Stimulated activated CD4-positive, alpha-beta T cell treated with anti-CD3 and anti-CD28 coated beads, Interleukin-4, amount 100 ng/mL, for 48 hours (primary cell): ENCODE results near the gene HEXD.

Experiments
- DNase-seq, 2 donors: peaks; one replicate each; pipeline ENCODE4 v3.0.0-alpha.2; 2020; ENCODE audit warnings: low read depth in 2 of 2

Gene HEXD

DNA sequence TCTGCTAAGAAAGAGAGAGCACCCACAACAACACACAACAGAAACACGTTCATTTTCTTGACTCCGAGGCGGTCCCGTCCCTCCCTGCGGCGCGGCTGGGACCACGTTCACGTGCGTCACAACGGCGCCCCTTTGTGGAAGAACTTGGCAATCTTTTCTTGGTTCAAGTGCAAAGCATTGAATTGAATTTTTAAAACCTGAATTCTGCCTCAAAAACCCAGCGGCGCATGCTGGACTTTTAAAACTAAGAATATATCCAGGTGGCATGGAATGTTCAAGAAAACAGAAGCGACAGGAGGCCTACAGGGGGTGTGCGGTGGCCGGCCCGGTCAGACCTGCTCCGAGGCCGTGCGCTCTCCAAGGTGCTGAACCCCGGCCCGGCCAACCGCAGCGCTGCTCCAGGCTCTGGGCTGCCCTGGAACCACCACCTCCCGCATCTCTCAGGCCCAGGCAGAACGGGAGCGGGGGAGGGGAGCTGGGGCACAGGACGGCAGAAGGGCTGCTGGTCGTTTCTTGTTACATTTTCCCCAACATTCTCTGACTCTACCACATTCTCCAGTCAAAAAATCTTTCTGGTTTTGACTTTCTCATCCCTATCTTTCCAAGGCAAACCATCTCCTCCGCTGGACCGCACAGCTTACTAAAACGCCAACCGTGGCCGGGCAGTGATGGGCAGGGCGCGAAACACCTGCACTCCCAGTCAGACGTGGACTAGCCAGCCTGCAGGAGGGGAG, 3.4 kb upstream of the HEXD start:
- DNase-seq: peak; percentile 65 to 70

DNA sequence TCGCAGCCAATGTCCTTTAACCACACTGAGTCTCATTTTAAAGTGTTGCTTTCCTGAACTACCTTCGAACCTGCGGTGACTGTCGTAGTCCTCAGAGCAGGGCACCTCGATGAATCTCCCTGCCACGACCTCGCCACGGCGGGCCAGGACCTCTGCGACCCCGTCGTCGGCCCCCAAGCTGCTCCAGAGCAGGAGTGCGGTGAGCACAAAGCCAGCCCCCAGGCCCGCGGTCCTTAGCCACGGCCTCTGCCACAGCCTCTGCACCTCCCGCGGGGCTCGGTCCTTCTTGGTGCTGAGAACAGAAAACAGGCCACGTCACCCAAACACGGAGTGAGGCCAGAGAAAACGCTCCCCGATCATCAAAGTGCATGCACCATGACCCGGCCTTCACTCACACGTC, 2.8 kb upstream of the HEXD start:
- DNase-seq: no peak

DNA sequence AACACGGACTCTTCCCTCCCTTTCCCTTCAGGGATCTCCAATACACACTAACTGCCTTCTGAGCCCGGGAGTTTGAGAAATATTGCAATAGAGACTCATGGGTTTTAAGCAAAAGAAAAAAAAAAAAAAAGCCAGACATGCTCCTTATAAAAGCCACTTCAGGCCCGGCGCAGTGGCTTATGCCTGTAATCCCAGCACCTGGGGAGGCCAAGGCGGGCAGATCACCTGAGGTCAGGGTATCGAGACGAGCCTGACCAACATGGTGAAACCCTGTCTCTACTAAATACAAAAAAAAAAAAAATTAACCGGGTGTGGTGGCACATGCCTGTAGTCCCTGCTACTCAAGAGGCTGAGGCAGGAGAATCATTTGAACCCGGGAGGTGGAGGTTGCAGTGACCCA, 2.4 kb upstream of the HEXD start:
- no peak for DNase-seq

DNA sequence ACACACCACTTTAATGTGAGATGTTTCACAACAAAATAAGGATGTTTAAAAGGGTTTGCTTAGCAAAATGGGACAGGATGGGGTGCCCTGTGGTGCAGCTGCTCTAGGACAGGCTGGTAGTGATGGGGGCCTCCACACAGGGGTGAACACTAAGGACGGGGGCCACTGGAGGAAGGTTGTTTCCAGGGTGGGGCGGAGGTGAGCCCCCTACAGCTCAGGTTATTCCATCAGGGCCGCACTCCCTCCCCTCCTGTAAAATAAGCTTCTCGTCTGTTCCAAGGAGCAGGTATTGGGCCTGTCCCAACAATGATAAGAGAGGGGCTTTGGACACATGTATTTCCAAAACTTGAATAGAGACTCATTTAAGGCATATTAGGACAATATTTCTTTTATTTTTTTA, 1.9 kb upstream of the HEXD start:
- DNase-seq: no peak

DNA sequence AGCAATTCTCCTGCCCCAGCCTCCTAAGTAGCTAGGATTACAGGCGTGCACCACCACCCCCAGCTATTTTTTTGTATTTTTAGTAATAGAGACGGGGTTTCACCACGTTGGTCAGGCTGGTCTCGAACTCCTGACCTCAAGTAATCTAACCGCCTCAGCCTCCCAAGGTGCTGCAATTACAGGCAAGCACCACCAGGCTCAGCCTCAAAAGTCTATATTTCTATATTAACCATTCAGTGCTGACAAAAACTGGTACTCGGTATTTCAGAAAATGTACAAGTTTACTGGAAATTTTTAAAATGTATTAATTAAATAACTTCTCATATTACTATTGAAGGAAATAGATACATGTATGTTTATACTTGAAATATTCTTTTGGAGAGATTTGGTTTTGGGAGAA, 1.4 kb upstream of the HEXD start:
- no peak for DNase-seq

DNA sequence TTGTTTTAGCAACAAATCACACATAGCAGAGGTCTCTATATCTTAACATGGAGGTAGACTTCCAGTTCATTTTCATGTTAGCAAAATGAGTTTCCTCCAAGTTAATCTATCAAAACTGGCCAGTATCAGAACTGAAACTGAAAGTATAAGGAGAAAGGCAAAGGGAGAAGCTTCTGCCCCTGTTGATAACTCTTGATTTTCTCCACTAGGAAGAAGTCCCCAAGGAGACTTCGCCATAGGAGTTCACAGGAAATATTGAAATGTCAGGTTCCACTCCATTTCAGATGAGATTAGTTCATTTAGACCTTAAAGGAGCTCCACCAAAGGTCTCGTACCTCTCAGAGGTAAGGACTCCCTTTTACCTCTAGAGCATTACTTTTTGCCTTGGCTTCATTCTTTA, 1.4 kb downstream of the HEXD start:
- DNase-seq: no peak

DNA sequence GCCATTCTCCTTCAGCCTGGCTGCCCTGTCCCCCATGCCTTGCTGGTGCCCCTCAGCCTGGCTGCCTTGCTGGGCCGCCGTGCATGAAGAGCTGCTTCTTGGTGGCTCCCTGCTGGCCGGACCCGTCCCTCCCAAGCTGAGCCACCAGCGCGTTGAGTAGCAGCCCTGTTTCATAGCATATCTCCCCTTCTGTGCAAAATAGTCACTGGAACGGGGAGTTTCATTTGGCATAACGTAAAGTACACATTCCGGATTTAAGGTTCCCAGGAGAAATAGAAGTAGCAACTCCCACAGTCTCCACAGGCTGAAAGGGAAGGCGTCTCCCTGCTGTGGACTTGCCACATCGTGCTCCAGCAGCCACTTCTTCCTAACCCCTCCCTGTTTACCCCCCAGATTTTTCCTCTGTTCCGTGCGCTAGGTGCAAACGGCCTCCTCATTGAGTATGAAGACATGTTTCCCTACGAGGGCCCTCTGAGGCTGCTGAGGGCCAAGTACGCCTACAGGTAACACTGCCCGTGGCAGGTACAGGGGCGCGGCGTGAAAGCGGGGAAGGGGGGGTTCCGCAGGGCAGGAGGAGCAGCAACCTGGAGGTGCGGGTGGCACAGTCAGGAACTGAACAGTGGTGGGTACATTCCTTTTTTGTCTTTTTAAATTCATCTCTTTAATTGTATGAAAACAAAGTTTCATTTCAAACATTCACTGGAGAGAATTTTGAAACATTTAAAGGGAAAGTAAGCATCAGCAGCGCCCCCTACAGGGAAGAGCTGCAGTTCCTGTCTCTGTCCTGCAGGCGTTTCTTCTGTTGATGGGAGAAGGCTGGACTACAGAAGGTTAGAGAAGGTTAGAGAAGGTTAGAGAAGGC, 6.1 kb downstream of the HEXD start:
- DNase-seq: peak; percentile 59 to 64

DNA sequence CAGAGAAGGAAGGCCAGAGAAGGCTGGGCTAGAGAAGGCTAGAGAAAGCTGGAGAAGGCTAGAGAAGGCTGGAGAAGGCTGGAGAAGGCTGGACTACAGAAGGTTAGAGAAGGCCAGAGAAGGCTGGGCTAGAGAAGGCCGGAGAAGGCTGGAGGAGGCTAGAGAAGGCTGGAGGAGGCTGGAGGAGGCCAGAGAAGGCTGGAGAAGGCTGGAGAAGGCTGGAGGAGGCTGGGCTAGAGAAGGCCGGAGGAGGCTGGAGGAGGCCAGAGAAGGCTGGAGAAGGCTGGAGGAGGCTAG, 6.7 kb downstream of the HEXD start:
- no peak for DNase-seq

DNA sequence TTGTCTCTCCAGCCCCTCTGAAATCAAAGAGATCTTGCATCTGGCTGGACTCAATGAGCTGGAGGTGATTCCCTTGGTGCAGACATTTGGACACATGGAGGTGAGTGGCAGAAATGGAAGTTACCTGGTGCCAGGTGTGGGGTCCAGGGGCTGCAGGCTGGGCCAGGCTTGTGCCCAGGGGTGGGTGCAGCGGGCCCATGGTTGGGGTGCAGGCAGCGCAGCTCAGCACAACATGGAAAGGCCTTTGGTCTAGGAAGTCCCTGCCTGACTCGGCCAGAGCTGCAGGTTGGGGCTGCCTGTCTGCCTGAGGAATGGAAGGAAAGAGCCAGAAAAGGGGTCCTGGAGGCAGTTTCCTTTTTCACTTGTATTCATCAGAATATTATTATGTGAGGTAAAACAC, 10.4 kb downstream of the HEXD start:
- no peak for DNase-seq

DNA sequence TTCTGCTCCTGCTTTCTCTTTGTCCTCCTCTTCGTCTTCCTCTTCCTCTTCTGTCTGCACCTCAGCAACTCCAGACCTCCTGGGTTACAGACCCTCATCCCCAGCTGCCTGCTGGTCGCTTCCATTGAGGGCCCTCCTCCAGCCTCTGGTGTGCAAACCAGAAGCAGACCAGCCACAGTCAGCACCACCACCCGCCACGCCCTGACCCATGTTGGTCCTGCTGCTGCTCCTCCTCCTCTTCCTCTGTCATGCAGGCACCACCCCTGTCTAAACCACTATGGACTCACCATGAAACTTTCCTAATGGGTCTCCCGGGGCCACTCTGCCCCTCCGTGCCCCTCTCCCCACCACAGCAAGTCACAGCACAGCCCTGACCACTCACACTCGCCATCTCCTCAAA, 11.7 kb downstream of the HEXD start:
- no peak for DNase-seq

DNA sequence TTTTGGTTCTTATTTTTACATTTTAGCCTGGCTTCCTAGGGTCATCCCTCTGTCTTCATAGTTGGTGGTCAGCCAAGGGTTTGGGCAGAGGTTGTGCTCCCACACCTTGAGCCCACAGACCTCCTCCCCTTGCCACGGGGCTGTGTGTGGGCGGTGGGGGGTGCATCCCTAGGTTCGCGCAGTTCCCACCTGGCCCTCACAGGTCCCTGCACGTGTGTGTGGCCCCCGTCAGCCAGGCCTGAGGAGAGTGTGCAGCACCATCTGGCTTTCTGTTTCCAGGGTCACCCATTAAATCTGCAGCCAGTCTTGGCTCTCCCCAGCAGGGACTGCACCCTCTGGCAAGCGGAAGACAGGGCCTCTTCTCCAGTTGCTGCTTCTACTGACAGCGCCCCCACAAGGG, 13.9 kb downstream of the HEXD start:
- no peak for DNase-seq

DNA sequence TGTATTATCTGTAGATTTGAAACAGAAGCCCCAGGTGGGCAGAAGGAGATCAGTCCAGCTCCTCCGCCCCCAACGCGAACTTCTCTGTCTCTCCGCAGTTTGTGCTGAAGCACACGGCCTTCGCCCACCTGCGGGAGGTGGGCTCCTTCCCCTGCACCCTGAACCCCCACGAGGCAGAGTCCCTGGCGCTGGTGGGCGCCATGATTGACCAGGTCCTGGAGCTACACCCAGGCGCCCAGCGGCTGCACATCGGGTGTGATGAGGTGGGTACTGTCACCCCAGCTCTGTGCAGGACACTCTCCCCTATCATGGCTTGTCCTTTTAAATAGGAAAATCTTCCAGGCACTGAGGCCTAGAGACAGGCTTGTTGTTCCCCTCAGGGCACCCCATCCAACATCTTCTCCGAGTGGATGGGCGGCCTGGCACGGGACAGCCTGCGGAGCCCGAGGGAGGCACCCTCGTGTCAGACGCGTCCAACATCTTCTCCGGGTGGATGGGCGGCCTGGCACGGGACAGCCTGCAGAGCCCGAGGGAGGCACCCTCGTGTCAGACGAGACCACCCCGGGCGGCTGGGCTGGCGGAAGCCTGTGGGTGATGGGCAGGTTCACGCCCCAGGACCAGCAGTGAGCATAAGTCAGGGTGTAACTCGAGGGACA, 15.5 kb downstream of the HEXD start:
- DNase-seq: no peak

DNA sequence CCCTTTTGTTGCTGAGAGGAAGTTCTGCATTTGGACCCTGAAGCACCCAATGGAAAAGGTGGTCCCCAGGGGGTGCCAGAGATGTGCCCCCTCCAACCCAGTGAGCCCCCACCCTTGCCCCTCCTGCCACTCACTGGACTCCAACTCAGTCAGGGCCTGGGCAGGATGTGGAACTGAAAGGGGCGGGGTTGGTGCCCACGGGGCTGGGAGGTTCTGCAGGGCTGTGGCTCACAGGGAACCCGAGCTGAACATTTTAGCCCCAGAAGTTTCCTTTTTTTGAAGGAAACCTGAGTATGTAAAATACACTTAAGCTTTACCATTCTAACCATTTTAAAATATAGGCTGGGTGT, 16.0 kb downstream of the HEXD start:
- no peak for DNase-seq

DNA sequence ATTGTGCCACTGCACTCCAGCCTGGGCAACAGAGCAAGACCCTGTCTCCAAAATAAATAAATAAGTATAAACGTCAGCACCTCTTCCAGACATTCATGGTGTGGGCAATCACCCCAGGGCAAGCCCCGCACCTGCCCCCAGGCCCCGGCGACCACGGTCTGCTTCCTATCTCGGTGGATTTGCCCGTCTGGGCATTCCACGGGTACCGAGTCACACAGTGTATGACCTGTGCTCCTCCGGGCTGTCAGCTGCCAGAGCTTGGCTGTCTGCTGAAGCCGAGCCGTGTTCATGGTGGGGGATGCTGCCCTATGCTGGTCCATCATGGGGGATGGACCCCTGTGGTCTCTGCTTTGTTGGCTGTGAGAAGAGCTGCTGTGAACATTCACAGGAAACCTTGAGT, 17.0 kb downstream of the HEXD start:
- no peak for DNase-seq

DNA sequence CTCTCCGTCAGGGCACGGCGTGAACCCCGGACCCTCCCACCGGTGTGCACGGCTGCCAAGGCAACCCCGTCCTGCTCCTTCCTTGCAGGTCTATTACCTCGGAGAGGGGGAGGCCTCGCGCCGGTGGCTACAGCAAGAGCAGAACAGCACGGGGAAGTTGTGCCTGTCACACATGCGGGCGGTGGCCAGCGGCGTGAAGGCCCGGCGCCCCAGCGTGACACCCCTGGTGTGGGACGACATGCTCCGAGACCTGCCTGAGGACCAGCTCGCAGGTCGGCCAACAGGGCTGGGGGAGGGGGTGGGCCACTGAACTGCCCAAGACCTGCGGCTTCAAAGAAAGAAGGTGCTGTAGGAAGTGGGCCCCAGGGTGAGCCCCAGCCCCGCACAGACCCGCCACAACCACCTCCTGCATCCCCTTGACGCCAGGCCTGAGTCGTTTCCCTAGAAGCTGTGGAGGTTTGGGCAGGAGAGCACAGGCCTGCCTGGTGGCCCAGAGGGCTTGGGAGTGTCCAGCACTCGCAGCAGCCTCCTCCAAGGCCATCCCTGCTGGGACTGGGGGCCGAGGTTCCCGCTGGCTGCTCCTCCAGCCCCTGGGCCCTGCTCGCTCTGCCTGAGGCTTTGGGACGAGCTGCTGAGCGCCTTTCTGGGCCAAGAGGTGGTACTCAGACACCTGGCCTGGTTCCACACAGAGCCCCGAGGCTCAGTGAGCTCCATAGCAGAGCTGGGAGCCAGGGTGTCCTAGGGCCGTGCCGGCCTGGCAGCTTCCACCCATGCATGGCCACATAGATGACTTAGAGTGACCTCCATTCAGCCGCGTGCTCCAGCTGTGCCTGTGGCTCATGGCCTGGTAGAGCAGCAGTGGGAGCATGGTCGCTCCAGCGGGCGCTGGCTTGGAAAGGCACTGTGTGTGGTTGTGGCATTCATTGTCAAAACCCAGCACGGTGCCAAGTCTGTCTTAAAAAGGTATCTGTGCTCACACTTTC, 17.7 kb downstream of the HEXD start:
- no peak for DNase-seq

DNA sequence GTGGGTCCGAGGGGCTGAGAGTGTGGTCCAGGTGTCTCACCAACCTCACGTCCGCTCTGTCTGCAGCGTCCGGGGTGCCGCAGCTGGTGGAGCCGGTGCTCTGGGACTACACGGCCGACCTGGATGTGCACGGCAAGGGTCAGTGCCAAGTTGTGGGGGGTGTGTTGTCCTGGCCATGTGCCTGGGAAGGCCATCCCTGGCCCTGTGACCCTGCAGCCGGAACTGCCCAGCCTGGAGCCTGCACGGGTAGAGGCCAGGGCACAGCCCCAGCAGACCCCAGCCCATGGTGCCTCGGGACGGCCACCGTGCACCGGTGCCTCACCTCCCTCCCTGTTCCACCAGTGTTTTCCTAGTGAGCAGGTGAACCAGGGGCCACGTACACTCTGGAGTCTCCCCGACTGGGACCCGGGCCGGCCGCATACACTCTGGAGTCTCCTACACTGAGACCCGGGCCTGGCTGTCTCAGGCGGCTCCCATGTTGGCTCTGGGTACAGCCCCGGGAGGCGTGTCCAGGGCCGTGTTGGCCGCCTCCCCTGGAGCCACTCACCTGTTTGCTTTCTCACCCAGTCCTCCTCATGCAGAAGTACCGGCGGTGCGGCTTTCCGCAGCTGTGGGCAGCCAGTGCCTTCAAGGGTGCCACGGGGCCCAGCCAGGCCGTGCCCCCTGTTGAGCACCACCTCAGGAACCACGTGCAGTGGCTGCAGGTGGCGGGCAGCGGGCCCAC, 18.6 kb downstream of the HEXD start:
- DNase-seq: no peak

DNA sequence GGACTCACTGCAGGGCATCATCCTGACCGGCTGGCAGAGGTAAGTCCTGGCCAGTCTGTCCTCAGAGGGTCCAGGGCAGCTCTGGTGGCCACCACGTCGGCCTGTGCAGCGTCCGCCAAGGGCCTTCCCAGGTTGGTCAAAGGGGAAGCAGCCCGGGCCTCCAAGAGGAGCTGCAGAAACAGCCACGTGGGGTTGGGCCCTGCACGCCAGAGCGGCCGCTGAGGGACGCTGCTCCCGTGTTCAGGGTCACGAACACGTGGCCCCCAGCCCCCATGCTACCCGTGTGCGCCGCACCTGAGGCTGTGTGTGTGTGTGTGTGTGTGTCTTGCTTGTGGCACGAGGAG, 19.1 kb downstream of the HEXD start:
- DNase-seq: no peak

DNA sequence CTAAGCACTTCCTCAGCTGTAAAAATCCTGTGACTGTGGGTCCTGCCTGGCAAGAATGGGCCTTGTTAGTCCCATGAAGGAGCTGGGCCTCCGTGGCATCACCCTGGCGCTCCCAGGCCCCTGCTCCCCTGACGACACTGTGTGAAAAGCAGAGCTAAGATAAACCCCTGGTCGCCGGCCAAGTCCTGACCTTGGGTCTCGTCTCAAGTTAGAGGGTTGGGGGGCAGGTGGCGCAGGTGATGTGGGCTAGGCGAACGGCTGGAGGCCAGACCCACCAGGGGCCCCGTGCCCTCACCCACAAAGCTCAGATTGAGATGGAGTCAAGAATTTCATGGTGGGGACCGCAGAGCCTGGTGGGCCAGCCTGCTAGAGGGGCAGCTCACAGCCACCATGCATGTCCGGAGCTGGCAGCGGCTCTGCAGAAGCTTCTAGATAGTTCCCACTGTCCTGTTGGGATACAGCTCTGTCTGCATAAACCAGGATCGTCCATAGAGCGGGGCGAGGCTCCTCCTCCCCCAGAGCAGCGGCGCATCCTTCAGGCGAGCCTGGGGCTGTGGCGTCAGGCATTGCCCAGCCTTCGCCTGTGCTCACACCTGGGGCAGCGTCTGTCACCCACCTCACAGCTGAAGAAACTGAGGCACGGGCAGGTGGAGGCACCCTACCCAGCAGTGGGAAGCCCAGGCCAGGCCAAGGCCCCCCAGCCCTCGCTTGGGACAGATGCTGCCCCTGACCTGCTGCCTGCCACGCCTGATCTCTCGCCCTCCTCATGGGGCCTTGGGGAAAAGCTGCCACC, 20.4 kb downstream of the HEXD start:
- no peak for DNase-seq

DNA sequence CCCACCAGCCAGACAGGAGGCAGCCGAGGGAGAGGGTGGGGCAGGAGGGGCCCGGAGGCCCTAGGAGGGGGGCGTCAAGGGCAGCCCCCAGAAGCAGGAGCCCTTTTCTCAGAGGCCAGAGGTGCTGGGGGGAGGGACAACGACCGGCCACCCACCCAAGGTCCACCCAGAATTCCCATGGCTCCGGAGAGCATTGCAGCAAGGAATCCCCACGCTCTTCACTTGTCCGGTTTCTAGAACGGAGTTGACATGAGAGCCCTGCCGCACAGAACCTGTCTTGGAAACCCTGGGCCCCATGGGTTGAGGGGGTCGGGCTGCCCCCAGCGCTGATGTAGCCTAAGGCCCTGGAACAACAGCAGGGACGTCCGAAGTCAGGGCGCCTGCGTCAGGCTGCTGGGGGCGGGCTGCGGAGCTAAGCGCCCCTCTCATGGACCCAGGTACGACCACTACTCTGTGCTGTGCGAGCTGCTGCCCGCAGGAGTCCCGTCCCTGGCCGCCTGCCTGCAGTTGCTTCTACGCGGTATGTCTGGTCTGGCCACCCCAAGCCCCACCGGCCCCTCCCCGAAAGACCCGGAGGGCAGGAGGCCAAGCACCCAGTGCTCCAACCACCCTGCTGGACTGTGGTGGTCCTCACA, 21.2 kb downstream of the HEXD start:
- no peak for DNase-seq

DNA sequence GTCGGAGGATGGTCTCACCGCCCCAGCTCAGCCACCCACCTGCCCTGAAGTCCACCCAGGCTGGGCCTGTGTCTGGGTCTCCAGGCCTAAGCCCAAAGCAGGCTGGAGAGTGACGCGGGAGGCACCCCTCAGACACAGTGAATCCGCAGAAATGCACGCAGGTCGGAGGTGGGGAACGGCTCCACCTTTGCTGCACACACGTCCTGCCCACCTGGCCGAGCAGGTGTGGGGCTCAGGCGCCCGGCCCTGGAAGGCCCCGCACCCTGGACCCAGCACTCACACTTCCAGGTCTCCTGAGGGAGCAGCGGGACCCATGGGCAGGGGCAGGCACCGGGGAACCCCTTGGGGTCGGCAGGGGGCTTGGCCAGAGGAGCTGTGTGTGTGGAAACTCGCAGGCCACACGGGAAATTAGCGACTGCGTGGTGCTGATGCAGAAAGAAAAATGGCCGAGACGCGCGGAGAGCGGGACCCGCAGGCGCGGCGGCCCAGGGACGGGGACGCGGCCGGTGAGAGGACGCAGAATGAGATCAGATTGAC, 21.8 kb downstream of the HEXD start:
- no peak for DNase-seq
